Measurements from ENCODE around the gene WDR54.
"Not testable (repeated sequence)": the region's sequence is repeated elsewhere in the genome, so short reads cannot be mapped to it uniquely, and the experiment has no call there.

The WDR54 gene

DNA sequence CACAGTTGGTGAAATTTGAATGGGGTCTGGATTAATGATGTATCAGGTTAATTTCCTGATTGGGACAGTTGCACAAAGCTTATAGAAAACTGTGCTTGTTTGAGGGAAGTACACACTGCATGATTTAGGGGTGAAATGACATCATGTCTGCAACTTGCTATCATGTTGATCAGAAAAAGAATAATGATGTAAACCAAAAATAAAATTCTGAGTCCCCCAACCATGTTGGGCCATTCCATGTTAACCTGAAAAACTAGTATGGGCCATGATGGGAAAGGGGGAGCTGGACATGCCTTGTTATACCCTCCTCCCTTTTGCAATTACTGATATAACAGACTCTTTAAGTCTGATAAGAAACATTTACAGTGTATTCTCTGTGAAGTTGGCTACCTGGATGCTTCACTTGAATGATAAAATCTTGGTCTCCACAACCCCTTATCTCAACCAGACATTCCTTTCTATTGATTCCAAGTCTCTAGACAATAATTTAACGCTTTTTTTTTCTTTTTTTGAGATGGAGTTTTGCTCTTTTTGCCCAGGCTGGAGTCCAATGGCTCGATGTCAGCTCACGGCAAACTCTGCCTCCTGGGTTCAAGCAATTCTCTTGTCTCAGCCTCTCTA, 29.1 kb downstream of the WDR54 start:
- DNase-seq (ENCODE audit: low read depth in 2 of 2, low spot score in 1 of 2) = no peak

DNA sequence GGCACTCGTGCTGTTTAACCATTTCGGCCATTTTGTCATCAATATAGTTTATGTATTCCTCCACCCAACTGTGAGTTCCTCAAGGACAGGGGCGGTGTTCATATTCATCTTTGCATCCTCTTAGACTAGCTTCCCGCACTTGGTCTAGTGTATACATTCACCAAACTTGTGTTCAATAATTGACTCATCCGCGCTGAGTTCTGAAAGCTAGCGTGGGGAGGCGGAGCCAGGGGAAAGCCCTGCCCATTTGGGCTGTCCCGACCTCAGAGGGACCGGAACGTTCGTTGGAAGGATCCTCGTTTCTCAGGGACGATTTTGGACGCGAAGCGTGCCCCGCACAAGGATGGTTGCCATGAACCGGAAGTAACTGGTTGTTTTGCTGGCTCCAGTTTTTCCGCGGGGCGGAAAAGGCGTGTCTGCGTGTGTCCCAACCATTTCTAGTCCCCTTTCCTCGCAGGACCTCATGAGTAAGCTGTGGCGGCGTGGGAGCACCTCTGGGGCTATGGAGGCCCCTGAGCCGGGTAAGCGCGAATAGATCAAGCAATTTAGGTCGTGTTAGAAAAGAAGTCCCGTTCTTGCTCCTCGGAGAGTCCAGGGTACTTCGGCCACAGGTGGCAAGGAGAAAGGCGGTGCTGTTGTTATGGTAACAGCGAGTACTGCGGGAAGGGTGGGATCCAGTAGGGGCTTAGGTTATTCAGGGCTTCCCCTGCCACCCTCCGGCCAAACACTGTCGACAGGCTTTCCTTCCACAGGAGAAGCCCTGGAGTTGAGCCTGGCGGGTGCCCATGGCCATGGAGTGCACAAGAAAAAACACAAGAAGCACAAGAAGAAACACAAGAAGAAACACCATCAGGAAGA, 33.4 kb downstream of the WDR54 start, which contains the start of gene INO80B:
INO80B (plus strand) TSS at position 434 of the 858 bp plus-strand sequence; CDS start at position 464, 30 bp downstream.
- peak; percentile 94 to 96 for DNase-seq (ENCODE audit: low read depth in 2 of 2, low spot score in 1 of 2)

DNA sequence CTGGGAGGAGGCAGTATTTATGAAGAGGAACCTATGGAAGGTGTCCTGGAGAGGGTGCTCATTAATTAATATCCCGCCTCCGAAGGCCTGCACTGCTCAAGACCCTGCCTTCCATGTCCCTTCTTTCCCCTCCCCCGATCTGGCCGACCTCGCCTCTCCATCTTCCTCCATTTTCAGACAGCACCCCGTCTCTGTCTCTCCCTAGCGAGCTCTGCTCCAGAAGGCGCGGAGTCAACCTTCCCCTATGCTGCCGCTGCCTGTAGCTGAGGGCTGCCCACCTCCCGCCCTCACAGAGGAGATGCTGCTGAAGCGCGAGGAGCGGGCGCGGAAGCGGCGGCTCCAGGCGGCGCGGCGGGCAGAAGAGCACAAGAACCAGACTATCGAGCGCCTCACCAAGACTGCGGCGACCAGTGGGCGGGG, 35.6 kb downstream of the WDR54 start:
- no peak for DNase-seq (ENCODE audit: low read depth in 2 of 2, low spot score in 1 of 2)

DNA sequence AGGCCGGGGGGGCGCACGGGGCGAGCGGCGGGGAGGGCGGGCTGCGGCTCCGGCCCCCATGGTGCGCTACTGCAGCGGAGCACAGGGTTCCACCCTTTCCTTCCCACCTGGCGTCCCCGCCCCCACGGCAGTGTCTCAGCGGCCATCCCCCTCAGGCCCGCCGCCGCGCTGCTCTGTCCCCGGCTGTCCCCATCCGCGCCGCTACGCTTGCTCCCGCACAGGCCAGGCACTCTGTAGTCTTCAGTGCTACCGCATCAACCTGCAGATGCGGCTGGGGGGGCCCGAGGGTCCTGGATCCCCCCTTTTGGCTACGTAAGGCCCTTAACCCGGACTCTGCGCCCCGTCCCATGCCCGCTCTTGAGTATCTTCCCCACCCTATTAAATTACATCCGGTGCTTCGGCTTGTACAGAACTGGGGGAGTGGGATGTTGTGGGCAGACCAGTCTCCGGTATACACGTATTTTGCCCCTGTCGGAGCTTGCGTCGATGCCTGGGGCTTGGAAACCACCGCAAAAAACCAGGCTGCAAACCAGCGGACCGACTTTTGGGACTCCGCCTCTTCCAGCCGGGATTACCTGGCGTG, 36.1 kb downstream of the WDR54 start:
- peak; percentile 59 to 78 for DNase-seq (ENCODE audit: low read depth in 2 of 2, low spot score in 1 of 2)

DNA sequence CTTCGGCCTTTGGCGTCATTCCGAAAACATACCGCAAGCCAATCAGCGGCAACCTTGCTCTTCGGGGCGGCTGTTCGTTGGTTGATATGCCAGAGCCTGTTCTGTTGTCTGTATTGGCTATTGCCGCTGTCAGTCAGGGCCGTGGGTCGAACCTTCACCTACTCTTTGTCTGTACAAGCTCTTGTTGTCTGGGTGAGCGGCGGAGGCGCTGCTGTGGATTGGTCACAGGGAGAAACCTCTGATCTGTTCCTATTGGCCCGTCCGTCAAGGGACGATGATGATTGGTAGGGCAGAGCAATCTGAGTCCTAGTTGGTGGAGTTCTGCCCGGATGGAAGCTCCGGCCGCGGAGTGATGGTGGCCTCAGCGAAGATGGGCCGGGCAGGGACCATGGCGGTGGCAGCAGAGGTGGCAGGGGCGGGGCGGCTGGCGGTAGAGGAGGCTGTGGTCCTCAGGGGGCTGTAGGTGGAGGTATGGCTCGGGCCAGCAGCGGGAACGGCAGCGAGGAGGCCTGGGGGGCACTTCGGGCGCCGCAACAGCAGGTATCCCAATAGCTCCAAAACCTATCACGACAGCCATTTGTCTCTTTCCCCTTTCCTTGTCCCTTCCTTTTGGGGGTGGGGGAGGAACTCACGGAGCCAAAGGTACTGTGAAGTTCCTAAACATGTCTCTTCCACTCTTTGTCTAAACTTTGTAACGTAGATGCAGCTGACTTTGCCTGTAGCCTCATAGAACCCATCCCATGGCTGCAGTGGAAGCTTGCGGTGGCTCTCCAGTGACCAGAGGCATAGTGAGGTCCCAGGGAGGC, 36.8 kb downstream of the WDR54 start, which contains the start of gene WBP1:
WBP1 (plus strand) TSS at position 307 of the 806 bp plus-strand sequence; CDS start at position 472, 165 bp downstream.
- DNase-seq (ENCODE audit: low read depth in 2 of 2, low spot score in 1 of 2) = peak; percentile 99

DNA sequence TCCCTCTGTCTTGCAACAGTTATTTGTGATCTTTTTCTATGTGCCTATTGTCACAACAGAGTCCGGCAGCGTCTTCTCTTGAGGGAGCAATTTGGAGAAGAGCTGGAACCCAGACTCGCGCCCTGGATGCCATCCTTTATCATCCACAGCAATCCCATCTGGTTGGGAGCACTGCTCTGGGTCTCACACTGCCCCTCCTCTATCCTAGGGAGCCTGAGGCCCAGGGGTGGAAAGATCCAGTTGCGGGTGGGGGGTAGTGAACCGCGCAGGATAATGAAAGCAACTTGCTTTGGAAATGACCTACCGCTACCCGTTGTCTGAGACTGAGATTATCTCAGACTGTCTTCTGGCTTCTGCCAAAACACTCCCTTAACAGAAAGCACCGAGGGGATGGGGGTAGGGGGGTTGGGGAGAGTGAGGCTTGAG, 37.4 kb downstream of the WDR54 start:
- no peak for DNase-seq (ENCODE audit: low read depth in 2 of 2, low spot score in 1 of 2)

DNA sequence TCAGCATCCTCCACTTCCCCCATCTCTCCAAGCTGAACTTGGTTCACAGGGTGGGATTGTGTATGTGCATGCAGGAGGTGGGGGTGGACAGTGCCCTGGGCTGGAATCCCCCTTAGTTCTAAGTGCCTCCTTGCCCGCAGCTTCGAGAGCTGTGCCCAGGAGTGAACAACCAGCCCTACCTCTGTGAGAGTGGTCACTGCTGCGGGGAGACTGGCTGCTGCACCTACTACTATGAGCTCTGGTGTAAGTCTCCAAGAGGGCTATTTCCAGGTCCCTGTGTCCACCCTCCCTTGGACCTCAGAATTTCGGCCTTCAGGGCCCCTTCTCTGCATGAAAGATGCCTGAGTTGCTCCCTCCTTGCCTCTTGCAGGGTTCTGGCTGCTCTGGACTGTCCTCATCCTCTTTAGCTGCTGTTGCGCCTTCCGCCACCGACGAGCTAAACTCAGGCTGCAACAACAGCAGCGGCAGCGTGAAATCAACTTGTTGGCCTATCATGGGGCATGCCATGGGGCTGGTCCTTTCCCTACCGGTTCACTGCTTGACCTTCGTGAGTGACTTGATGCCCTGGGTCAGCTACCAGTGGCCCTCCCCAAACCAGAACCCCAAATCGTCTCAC, 38.1 kb downstream of the WDR54 start:
- not testable (repeated sequence) for DNase-seq (ENCODE audit: low read depth in 2 of 2, low spot score in 1 of 2)

DNA sequence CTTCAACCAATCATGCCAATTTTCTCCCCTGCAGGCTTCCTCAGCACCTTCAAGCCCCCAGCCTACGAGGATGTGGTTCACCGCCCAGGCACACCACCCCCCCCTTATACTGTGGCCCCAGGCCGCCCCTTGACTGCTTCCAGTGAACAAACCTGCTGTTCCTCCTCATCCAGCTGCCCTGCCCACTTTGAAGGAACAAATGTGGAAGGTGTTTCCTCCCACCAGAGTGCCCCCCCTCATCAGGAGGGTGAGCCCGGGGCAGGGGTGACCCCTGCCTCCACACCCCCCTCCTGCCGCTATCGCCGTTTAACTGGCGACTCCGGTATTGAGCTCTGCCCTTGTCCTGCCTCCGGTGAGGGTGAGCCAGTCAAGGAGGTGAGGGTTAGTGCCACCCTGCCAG, 38.7 kb downstream of the WDR54 start:
- not testable (repeated sequence) for DNase-seq (ENCODE audit: low read depth in 2 of 2, low spot score in 1 of 2)

DNA sequence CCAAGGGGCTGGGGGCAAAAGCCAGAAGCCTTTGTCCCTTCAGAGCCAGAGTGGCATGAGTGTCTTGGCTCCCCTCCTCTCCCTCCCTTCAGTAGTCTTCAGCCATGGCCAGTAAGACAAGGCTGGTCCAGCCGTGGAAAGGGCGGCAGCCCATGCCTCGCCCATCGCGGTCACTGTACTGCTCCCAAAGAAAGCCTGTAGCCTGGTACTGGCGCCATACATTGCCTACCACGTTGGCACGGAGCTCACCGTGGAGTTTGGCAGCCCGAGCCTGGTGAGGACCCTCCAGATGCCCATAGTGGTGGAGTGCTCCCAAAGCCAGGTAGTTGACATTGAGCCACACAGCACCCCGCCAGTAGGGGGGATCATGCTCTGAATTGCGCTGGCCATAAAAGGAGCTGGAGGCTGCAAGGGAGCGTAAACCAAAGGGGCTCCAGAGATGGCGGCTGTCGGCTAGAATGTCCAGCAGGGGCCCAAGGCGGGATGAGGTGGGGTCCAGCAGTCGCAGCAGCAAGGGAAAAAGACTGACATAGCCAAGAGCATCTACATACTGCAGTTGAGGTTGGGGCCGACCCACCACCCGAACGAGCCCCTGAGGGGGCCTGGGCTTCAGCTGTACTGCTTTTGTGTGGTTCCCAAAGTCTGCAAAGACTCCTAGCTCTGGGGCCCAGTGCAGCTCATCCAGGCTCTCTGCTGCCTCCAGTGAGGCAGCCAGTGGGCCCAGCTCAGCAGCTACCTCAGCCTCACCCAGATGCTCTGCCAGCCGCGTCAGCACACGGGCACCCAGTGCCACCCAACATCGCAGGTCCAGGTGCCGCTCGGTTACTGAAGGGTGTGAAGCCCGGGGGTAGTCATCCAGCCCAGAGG, 39.9 kb downstream of the WDR54 start:
- no peak for DNase-seq (ENCODE audit: low read depth in 2 of 2, low spot score in 1 of 2)

DNA sequence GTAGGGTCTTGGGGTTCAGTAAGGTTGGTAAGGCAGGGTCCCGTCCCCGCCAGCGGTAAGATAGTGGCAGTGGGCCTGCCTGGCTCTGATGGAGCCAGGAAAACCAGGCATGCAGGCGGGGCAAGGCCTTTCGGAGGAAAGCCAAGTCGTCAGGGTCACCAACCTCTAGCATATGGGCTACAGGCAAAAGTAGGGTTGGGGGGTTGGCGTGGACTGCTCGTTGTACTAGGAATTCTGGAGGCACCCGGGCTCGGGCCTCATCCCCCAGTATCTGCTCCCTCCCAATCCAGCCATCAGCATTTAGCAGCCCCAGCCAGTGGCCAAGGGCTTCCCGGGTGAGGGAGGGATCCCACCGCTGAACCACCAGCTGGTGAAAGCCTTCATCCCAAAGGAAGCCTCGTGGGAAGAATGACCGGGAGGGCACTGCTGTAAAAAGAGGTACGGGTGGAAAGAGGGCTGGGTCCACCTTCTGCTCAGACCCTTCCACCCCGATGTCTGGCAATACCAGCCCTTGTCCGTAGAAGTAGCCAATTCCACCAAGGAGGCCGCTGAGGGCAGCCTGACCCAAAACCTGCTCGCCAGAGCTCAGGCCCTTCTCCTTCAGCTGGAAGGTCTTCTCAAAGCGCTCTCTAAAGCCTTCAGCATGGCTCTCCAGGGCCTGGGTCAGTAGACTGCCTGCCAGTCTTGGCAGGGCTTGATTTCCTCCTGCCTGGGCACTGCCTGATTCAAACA, 40.7 kb downstream of the WDR54 start:
- no peak for DNase-seq (ENCODE audit: low read depth in 2 of 2, low spot score in 1 of 2)

DNA sequence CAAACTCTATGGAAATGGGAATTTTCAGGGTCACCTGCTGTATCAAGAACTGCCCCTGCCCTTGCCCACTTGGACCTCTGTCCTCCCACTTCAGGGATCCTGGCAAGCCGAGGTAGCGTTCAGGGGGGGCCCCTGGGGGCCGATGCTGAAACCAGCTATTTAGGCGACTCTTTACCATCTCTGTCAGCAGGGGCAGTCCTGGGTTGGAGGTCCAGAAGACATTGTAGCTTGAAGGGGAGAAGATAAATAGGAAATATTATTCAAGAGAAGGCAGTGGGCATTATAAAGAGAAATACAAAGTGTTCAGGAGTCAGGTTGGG, 41.2 kb downstream of the WDR54 start:
- no peak for DNase-seq (ENCODE audit: low read depth in 2 of 2, low spot score in 1 of 2)

DNA sequence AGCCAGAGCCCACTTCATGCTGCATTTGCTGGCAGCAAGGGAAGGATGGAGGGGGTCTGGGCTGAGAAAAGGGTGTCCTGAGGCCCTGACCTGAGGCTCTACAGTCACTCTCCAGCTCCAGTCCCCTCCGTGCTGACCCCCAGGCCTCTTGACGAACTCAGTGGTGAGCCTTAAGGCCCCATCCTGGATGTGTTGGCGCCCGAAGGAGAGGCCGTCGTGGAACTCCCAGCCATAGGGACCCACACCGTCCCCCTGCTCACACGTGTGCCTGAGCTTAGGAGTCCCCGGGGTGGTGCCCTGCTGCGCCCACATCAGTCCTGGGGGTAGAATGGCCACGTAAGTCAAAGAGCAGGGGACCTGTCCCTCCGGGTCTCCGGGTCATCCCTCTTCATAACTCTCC, 42.9 kb downstream of the WDR54 start:
- no peak for DNase-seq (ENCODE audit: low read depth in 2 of 2, low spot score in 1 of 2)

DNA sequence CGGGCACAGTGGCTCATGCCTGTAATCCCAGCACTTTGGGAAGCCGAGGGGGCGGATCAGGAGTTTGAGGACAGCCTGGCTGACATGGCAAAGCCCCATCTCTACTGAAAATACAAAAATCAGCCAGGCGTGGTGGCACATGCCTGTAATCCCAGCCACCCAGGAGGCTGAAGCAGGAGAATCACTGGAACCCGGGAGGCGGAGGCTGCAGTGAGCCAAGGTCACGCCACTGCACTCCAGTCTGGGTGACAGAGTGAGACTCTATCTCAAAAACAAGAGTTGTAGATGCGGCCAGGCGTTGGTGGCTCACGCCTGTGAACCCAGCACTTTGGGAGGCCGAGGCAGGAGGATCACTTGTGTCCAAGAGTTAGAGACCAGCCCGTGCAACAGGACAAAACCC, 49.2 kb downstream of the WDR54 start:
- not testable (repeated sequence) for DNase-seq (ENCODE audit: low read depth in 2 of 2, low spot score in 1 of 2)

DNA sequence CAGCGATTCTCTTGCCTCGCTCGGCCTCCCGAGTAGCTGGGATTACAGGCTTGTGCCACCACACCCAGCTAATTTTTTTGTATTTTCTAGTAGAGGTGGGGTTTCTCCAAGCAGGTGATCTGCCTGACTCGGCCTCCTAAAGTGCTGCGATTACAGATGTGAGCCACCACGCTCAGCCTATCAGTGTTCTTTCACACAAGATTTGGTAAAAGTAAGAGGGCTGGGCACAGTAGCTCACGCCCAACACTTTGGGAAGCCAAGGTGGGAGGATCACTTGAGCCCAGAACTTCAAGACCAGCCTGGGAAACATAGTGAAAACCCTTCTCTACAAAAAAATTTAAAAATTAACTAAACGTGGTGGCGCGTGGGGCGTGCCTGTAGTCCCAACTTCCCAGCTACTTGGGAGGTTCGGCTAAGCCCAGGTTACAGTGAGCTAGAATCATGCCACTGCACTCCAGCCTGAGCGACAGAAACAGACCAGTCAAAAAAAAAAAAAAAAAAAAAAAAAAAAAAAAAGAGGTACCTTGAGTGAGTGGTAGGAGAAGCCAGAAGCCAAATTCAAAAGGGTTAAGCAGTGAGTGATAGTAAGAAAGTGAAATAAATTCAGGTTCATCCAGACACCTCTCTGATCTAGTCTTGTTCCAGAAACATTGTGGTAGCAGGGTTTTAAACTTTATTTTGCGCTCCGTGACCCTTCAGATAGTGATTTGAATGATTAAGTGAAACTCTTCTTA, 50.0 kb downstream of the WDR54 start:
- DNase-seq (ENCODE audit: low read depth in 2 of 2, low spot score in 1 of 2) = no peak

DNA sequence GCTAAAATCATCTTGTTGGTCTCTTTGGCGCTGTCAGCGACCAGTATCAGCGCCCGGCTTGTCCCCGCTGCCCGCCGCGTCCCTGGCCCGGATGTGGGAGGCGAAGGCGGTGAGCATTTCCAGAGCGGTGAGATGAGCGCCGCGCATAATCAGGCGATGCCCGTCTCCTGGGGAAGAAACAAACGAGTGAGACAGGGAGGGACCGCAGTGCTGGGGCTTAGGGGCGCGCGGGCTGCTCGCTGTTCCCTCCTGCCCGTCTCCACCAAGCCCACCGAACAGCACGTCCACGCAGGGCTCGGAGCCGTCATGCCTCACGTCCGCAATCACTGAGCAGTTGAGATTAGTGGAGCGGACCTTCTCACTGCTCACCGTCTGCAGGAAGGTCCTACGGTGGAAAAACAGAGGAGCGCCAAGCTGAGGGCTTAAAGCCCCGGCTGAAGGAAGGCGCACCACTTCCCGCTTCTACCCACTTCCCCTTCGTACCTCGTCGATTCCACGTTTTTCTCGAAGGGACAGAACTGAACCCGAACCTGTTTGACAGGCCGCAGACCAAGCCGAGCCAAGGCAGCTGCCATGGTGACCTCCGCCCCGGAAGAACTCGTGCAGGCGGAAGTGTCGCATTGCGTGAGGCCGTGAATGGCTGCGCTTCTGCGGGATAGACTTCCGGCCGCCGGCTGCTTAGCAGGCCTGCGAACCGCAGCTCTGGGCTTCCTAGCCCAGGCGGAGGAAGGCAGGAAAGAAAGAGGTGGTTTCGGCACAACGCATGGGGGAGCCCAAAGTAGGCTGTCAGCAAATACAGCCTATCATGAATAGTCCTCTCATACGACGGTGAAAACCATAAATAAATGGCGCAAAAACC, 50.8 kb downstream of the WDR54 start, which contains the start of gene MRPL53:
MRPL53 (minus strand) TSS at position 595 of the 859 bp plus-strand sequence; CDS start at position 575, 20 bp downstream.
- peak; percentile 87 to 94 for DNase-seq (ENCODE audit: low read depth in 2 of 2, low spot score in 1 of 2)

DNA sequence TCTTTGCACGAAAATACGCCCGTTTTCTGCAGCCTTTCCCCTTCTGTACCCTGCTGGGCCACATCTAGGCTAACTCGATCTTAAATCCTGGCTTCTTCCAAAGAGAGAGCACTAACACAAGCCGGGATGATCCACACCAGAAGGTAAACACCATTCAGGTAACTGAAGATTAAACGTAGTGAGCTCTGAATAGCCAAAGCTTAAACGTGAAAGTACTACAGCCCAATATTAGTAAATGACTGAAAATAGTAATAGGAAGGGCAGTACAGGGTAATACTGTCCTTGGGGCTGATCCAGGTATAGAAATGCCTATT, 51.4 kb downstream of the WDR54 start:
- DNase-seq (ENCODE audit: low read depth in 2 of 2, low spot score in 1 of 2) = no peak

DNA sequence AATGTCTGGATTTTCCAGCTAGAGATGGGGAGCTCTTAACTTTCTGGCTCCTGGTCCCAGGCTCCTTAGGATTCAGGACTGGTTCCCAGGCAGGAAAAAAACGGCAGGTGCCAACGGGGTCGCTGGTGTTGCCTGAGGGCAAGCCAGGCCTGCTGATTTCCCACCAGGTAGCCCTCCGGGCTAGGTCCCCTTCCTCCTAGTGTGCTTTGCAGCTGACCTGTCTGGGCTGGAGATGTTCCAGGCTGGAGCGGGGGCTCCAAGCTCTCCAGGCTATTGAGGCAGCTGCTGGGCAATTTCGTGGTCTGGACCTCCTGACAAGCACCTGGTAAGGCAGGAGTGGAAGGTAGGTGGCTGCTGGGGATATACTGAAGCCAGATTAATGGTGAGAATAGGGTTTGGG, 53.0 kb downstream of the WDR54 start:
- DNase-seq (ENCODE audit: low read depth in 2 of 2, low spot score in 1 of 2) = no peak

DNA sequence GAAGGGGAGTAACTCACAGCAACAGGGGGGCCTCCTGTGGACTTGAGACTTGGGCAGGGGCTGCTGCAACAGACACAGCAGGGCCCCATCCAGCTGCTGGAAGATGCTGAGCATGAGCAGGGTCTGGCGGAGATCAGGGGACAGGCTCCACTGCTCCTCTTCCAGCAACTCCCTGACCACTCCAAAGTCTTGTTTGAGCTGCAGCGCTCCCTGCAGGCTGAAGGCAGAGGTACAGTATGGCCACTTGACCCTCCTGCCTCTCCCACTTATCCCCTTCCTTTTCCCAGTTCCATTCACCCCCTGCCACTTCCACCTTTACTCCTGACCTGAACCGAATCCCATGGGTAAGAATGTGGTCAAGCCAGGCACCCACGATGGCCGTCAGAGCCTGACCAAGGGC, 53.4 kb downstream of the WDR54 start:
- no peak for DNase-seq (ENCODE audit: low read depth in 2 of 2, low spot score in 1 of 2)

All from stimulated activated CD8-positive, alpha-beta memory T cell treated with anti-CD3 and anti-CD28 coated beads, Interleukin-4, amount 100 ng/mL, for 4 hours (primary cell).